Embryonic facial prominence (tissue), 1 donor: ENCODE results near the gene INPP4B.

ENCODE experiments used
- DNase-seq: peaks from one replicate; pipeline ENCODE4 v3.0.0-alpha.2; 2016; ENCODE audit errors: extremely low spot score

Gene INPP4B

GRCh38 chr4:142846108-142846728 is at the start of gene INPP4B:
TSS of gene INPP4B (minus strand) at chr4:142846301.
- DNase-seq: no peak

- DNase-seq: no peak
These were observed 46.9 kb upstream of the INPP4B start for GRCh38 chr4:142893012-142893411.

- no peak for DNase-seq
These were observed 40.5 kb upstream of the INPP4B start for GRCh38 chr4:142886566-142886965.

GRCh38 chr4:142883040-142883832 is 37.1 kb upstream of the INPP4B start:
- no peak for DNase-seq

GRCh38 chr4:142882159-142882558 is 36.1 kb upstream of the INPP4B start:
- no peak for DNase-seq

- DNase-seq: no peak
These were observed 35.2 kb upstream of the INPP4B start for GRCh38 chr4:142881331-142881730.

- DNase-seq: no peak
These were observed 29.0 kb upstream of the INPP4B start for GRCh38 chr4:142875117-142875516.

- DNase-seq: no peak
These were observed 28.6 kb upstream of the INPP4B start for GRCh38 chr4:142874684-142875083.

GRCh38 chr4:142866685-142867084 is 20.6 kb upstream of the INPP4B start:
- no peak for DNase-seq

- DNase-seq: no peak
These were observed 15.2 kb upstream of the INPP4B start for GRCh38 chr4:142861351-142861750.

- DNase-seq: no peak
These were observed 12.9 kb upstream of the INPP4B start for GRCh38 chr4:142858965-142859364.

GRCh38 chr4:142858446-142858845 is 12.3 kb upstream of the INPP4B start:
- DNase-seq: no peak

GRCh38 chr4:142856576-142856975 is 10.5 kb upstream of the INPP4B start:
- DNase-seq: no peak

GRCh38 chr4:142850478-142850877 is 4.4 kb upstream of the INPP4B start:
- DNase-seq: no peak

GRCh38 chr4:142846729-142847596 is 862 bp upstream of the INPP4B start:
- no peak for DNase-seq

GRCh38 chr4:142845293-142846107 is 601 bp downstream of the INPP4B start:
- no peak for DNase-seq

GRCh38 chr4:142844782-142845181 is 1.3 kb downstream of the INPP4B start:
- no peak for DNase-seq

GRCh38 chr4:142840516-142841123 is 5.5 kb downstream of the INPP4B start:
- DNase-seq: peak; percentile 35

- no peak for DNase-seq
These were observed 7.3 kb downstream of the INPP4B start for GRCh38 chr4:142838778-142839177.

GRCh38 chr4:142832022-142832421 is 14.1 kb downstream of the INPP4B start:
- DNase-seq: no peak
